Osteocyte (in vitro differentiated cells): Measurements from ENCODE around the gene LCT. TPM values are rescaled to one million over a fixed set of nuclear protein-coding genes. Genes with fewer than 3 reads are reported as not detected.

Experiments used
- DNase-seq: peaks from one replicate; pipeline ENCODE4 v3.0.0; 2021; ENCODE audit warnings: mixed read lengths; ENCODE audit not compliant: unreplicated experiment; ENCODE audit errors: extremely low spot score
- H3K27ac Mint-ChIP-seq: one replicate; pipeline ENCODE4 v1.8.0; 2021; ENCODE audit warnings: mild to moderate bottlenecking, mixed read lengths; ENCODE audit not compliant: unreplicated experiment
- H3K27me3 Mint-ChIP-seq: one replicate; pipeline ENCODE4 v1.8.0; 2021; ENCODE audit warnings: mixed read lengths; ENCODE audit not compliant: unreplicated experiment
- H3K36me3 Mint-ChIP-seq: one replicate; pipeline ENCODE4 v1.8.0; 2021; ENCODE audit warnings: mixed read lengths; ENCODE audit not compliant: unreplicated experiment
- H3K4me1 Mint-ChIP-seq: one replicate; pipeline ENCODE4 v1.8.0; 2021; ENCODE audit warnings: mixed read lengths; ENCODE audit not compliant: unreplicated experiment
- H3K4me3 Mint-ChIP-seq: one replicate; pipeline ENCODE4 v1.8.0; 2021; ENCODE audit warnings: mild to moderate bottlenecking, moderate library complexity, mixed read lengths; ENCODE audit not compliant: unreplicated experiment
- H3K9me3 Mint-ChIP-seq: one replicate; pipeline ENCODE4 v1.8.0; 2021; ENCODE audit warnings: mixed read lengths; ENCODE audit not compliant: unreplicated experiment
- total RNA-seq: library from RNA; stranded (reverse); gene quantifications from 2 replicates; pipeline ENCODE4 v1.2.1, GENCODE V29; 2021
- TF ChIP-seq, protein P1 (sequence below): fragments of 200-600 bp; sonication (generic); IDR thresholded peaks from 2 replicates; pipeline ENCODE4 v1.5.0; 2021; ENCODE audit warnings: antibody characterized with exemption, mild to moderate bottlenecking, moderate library complexity

The LCT gene
- total RNA-seq, 1 donor from 2014 or later, result not detected

- H3K27me3 Mint-ChIP-seq, result no peaks in the 10 kb centered on the region
- peaks cover 68% of the 10 kb centered on the region for H3K36me3 Mint-ChIP-seq
- peaks cover 14% of the 10 kb centered on the region for H3K4me1 Mint-ChIP-seq
- DNase-seq, result no peak
- no peak overlapping the region for H3K4me3 Mint-ChIP-seq
- TF ChIP-seq, protein P1, sequence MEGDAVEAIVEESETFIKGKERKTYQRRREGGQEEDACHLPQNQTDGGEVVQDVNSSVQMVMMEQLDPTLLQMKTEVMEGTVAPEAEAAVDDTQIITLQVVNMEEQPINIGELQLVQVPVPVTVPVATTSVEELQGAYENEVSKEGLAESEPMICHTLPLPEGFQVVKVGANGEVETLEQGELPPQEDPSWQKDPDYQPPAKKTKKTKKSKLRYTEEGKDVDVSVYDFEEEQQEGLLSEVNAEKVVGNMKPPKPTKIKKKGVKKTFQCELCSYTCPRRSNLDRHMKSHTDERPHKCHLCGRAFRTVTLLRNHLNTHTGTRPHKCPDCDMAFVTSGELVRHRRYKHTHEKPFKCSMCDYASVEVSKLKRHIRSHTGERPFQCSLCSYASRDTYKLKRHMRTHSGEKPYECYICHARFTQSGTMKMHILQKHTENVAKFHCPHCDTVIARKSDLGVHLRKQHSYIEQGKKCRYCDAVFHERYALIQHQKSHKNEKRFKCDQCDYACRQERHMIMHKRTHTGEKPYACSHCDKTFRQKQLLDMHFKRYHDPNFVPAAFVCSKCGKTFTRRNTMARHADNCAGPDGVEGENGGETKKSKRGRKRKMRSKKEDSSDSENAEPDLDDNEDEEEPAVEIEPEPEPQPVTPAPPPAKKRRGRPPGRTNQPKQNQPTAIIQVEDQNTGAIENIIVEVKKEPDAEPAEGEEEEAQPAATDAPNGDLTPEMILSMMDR, result no peak
- H3K27ac Mint-ChIP-seq, result no peak overlapping the region
- peaks cover 7% of the 10 kb centered on the region for H3K9me3 Mint-ChIP-seq
Observed at GRCh38 chr2:135782231-135782630, 54.8 kb downstream of the LCT start.

DNA sequence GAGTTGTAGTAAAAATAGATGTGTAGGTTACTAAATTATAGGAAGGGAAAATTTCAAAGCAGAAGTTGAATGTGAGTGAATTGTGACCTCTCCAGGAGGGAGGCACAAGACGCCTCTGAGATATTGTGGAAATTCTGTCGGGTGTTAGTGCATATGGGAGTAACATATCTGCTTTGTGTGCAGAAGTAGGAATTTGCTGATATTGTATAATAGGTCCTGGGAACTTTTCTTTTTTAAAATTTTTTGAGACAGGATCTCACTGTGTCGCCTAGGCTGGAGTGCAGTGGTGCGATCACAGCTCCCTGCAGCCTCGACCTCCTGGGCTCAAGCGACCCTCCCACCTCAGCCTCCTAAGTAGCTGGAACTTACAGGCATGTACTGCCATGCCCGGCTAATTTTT lies 60.6 kb downstream of the LCT start:
- Mint-ChIP-seq H3K36me3 (peaks cover 65% of the 10 kb centered on the region), H3K27ac (no peak overlapping the region)

DNA sequence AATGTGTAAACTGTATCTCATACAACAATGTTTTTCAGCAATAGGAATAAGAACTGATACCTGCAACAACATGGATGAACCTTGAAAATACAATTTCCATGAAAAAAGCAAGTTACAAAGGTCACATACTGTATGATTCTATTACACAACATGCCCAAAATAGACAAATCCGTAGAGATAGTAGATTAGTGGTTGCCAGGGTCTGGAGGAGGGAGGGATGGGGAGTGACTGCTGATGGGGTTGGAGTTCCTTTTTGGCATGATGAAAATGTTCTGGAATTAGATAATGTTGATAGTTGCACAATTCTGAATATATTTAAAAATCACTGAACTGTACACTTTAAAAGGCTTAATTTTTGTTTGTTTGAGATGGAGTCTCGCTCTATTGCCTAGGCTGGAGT lies 61.6 kb downstream of the LCT start:
- peaks cover 64% of the 10 kb centered on the region for H3K36me3 Mint-ChIP-seq
- no peaks in the 10 kb centered on the region for H3K9me3 Mint-ChIP-seq
- H3K27me3 Mint-ChIP-seq, result no peaks in the 10 kb centered on the region
- no peak for DNase-seq
- H3K4me1 Mint-ChIP-seq, result peaks cover 7% of the 10 kb centered on the region
- peak overlapping the region; percentile 23 for H3K27ac Mint-ChIP-seq
- H3K4me3 Mint-ChIP-seq, result no peak overlapping the region
- TF ChIP-seq, protein P1, result no peak

More for the DNA sequence above, 60.6 kb downstream of the LCT start:
- TF ChIP-seq, protein P1, result no peak
- Mint-ChIP-seq H3K4me1 (peaks cover 7% of the 10 kb centered on the region), H3K9me3 (no peaks in the 10 kb centered on the region), H3K4me3 (no peak overlapping the region), H3K27me3 (no peaks in the 10 kb centered on the region)
- DNase-seq, result no peak

DNA sequence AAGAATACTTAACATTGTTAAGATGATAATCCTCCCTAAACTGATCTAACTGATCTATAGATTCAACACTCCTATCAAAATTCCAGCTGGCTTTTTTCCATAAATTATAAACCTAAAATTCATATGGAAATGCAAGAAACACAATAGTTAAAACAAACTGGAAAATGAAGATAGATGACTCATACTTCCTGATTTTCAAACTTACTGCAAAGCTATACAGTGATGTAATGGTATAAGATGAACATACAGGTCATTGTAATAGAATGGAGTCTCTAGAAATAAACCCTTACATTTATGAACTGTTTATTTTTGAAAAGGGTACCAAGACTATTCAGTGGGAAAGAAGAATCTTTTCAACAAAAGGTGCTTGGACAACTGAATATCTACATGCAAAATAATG lies 63.1 kb downstream of the LCT start:
- Mint-ChIP-seq H3K27me3 (no peaks in the 10 kb centered on the region), H3K4me3 (no peak overlapping the region), H3K4me1 (peaks cover 7% of the 10 kb centered on the region), H3K36me3 (peaks cover 69% of the 10 kb centered on the region), H3K27ac (no peak overlapping the region), H3K9me3 (no peaks in the 10 kb centered on the region)
- TF ChIP-seq, protein P1, result no peak
- no peak for DNase-seq

- Mint-ChIP-seq H3K4me1 (peaks cover 7% of the 10 kb centered on the region), H3K4me3 (no peak overlapping the region), H3K27ac (peak overlapping the region; percentile 63), H3K9me3 (no peaks in the 10 kb centered on the region), H3K27me3 (no peaks in the 10 kb centered on the region), H3K36me3 (peaks cover 70% of the 10 kb centered on the region)
- TF ChIP-seq, protein P1, result no peak
- DNase-seq, result no peak
Observed at GRCh38 chr2:135773319-135773718, 63.7 kb downstream of the LCT start.
